Adrenal gland (tissue), 5 donors: Measurements from ENCODE around the gene TSKU.

ENCODE experiments used
- POLR2A ChIP-seq, 2 donors: fragments of 450-650 bp; IDR thresholded peaks; one replicate each; pipeline ENCODE4 v1.6.1; 2017; ENCODE audit warnings: antibody characterized with exemption in 2 of 2, mild to moderate bottlenecking in 2 of 2, moderate library complexity in 1 of 2
- TF ChIP-seq, protein P1 (sequence below), 6 experiments: fragments of 450-650 bp in 4 of 6; fragments of 200-600 bp in 2 of 6; sonication (generic) in 1 of 6; IDR thresholded peaks; 1 replicate in 5 of 6; 2 replicates in 1 of 6; pipeline versions ENCODE4 v1.5.1 to v1.8.0; 2016 to 2021; ENCODE audit warnings: antibody characterized with exemption in 6 of 6, mild to moderate bottlenecking in 2 of 6, moderate library complexity in 1 of 6
- donor health status: DM: no; HTN: no; CAD: no.

GRCh38 chr11:76800466-76801200 lies 17.5 kb downstream of the TSKU start:
- no peak for TF ChIP-seq POLR2A (IDR thresholded peaks at IDR 0.05)
- TF ChIP-seq, protein P1, sequence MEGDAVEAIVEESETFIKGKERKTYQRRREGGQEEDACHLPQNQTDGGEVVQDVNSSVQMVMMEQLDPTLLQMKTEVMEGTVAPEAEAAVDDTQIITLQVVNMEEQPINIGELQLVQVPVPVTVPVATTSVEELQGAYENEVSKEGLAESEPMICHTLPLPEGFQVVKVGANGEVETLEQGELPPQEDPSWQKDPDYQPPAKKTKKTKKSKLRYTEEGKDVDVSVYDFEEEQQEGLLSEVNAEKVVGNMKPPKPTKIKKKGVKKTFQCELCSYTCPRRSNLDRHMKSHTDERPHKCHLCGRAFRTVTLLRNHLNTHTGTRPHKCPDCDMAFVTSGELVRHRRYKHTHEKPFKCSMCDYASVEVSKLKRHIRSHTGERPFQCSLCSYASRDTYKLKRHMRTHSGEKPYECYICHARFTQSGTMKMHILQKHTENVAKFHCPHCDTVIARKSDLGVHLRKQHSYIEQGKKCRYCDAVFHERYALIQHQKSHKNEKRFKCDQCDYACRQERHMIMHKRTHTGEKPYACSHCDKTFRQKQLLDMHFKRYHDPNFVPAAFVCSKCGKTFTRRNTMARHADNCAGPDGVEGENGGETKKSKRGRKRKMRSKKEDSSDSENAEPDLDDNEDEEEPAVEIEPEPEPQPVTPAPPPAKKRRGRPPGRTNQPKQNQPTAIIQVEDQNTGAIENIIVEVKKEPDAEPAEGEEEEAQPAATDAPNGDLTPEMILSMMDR (IDR thresholded peaks at IDR 0.05) = no peak
